A549 (cell line): ENCODE measurements around the gene TMEM121B. TPM values are rescaled to one million over a fixed set of nuclear protein-coding genes. Genes with fewer than 3 reads are reported as not detected.

Source experiments
- ATAC-seq, 2 experiments: fragments of 200-7000 bp in 1 of 2; fragments of >200 bp in 1 of 2; cut with Nextera tagmentation in 1 of 2; cut with Tn5 transposase in 1 of 2; 3 replicates each; pipeline versions ENCODE4 v1.8.0 to v1.9.1; 2018 to 2020; ENCODE audit warnings: mild to moderate bottlenecking in 1 of 2, moderate library complexity in 1 of 2
- CTCF ChIA-PET: fragments of 300-600 bp; sonication (Branson Sonifier 250); formaldehyde crosslinking; extraction: SDS; loops from one replicate; lab custom pipeline; 2021; ENCODE audit warnings: antibody characterized with exemption, inconsistent platforms; lab: Yijun Ruan, JAX
- POLR2A ChIA-PET: fragments of 350-600 bp; formaldehyde crosslinking; extraction: SDS; loops from one replicate; lab custom pipeline; 2021; ENCODE audit warnings: antibody characterized with exemption, inconsistent platforms; lab: Yijun Ruan, JAX
- DNase-seq, 2 experiments: peaks; one replicate each; pipeline versions ENCODE4 v3.0.0 to v3.0.0-alpha.2; 2011 to 2016; ENCODE audit warnings: low read depth in 1 of 2, low spot score in 1 of 2
- FAIRE-seq: peaks from 2 replicates; lab custom pipeline; 2011; peaks lifted over from hg19 to GRCh38; lab: Jason Lieb, UNC
- H3K27ac ChIP-seq, 2 experiments: fragments of >200 bp; sonication (Bioruptor Twin); formaldehyde crosslinking; 3 replicates each; pipeline ENCODE4 v1.5.1; 2016 to 2017
- H3K4me1 ChIP-seq: fragments of >200 bp; sonication (Bioruptor Twin); formaldehyde crosslinking; 3 replicates; pipeline ENCODE4 v1.6.1; 2016
- H3K4me2 ChIP-seq: fragments of >200 bp; sonication (Bioruptor Twin); formaldehyde crosslinking; 3 replicates; pipeline ENCODE4 v1.6.1; 2016
- H3K4me3 ChIP-seq: fragments of >200 bp; sonication (Bioruptor Twin); formaldehyde crosslinking; 3 replicates; pipeline ENCODE4 v1.5.1; 2016
- H3K9me3 ChIP-seq: fragments of >200 bp; sonication (Bioruptor Twin); formaldehyde crosslinking; 3 replicates; pipeline ENCODE4 v1.6.1; 2016
- ATOH8 ChIP-seq: fragments of 250-450 bp; sonication (Bioruptor Pico); IDR thresholded peaks from 2 replicates; pipeline ENCODE4 v1.5.0; 2020; ENCODE audit warnings: low read depth, mild to moderate bottlenecking, moderate library complexity
- CTCF ChIP-seq: fragments of >200 bp; sonication (Bioruptor Twin); formaldehyde crosslinking; IDR thresholded peaks from 3 replicates; pipeline ENCODE4 v1.5.1; 2016
- E2F6 ChIP-seq: IDR thresholded peaks from 2 replicates; pipeline ENCODE4 v1.6.1; 2012; ENCODE audit warnings: low read depth, borderline replicate concordance
- EHF ChIP-seq: fragments of 250-450 bp; sonication (Bioruptor Pico); IDR thresholded peaks from 2 replicates; pipeline ENCODE4 v1.5.0; 2020; ENCODE audit warnings: mild to moderate bottlenecking
- HOXB5 ChIP-seq: fragments of 250-450 bp; sonication (Bioruptor Pico); IDR thresholded peaks from 2 replicates; pipeline ENCODE4 v1.5.0; 2020; ENCODE audit warnings: mild to moderate bottlenecking, moderate library complexity
- MAX ChIP-seq: IDR thresholded peaks from 2 replicates; pipeline ENCODE4 v1.6.1; 2012
- MYC ChIP-seq: IDR thresholded peaks from 2 replicates; pipeline ENCODE4 v1.6.1; 2012; ENCODE audit warnings: mild to moderate bottlenecking, inconsistent platforms, low read length, improper control_type of control experiment, borderline replicate concordance
- PBX3 ChIP-seq: IDR thresholded peaks from 2 replicates; pipeline ENCODE4 v1.6.1; 2012
- RAD21 ChIP-seq, 2 experiments: fragments of >200 bp in 1 of 2; sonication (Bioruptor Twin) in 1 of 2; formaldehyde crosslinking in 1 of 2; IDR thresholded peaks in 1 of 2; conservative IDR thresholded peaks in 1 of 2; 2 replicates in 1 of 2; 3 replicates in 1 of 2; pipeline ENCODE4 v1.6.1; 2012 to 2018; ENCODE audit warnings: inconsistent platforms in 1 of 2
- REST ChIP-seq: fragments of 200-600 bp; sonication (generic); IDR thresholded peaks from 2 replicates; pipeline ENCODE4 v1.6.1; 2016; ENCODE audit warnings: antibody characterized with exemption, mild to moderate bottlenecking, moderate library complexity
- SMC3 ChIP-seq: fragments of >200 bp; sonication (Bioruptor Twin); formaldehyde crosslinking; IDR thresholded peaks from 3 replicates; pipeline ENCODE4 v1.6.1; 2018; ENCODE audit warnings: inconsistent platforms
- TFCP2L1 ChIP-seq: fragments of 250-450 bp; sonication (Bioruptor Pico); IDR thresholded peaks from 2 replicates; pipeline ENCODE4 v1.5.0; 2021; ENCODE audit warnings: mild to moderate bottlenecking
- TP53 ChIP-seq: fragments of 250-450 bp; sonication (Bioruptor Pico); IDR thresholded peaks from 2 replicates; pipeline ENCODE4 v1.5.0; 2021; ENCODE audit warnings: mild to moderate bottlenecking, moderate library complexity
- WGBS: methylation state at CpG from one replicate; pipeline ENCODE4 v1.1.6; 2017; ENCODE audit errors: missing lambda C conversion rate; 5-methylcytosine and 5-hydroxymethylcytosine counted together
- polyA plus RNA-seq, 4 experiments: library from polyadenylated mRNA; depleted of rRNA in 3 of 4; stranded (reverse); fragments of >200 nt; fragmentation: RNase III in 1 of 4; extraction: RNeasy Plus Mini Kit Qiagen cat#74134 plus additional on column Dnase treatment in 1 of 4; gene quantifications; 2 replicates in 3 of 4; 3 replicates in 1 of 4; pipeline ENCODE4 v1.2.3, GENCODE V29; 2011 to 2017

The TMEM121B gene
- polyA plus RNA-seq, 2 of the 4 experiments (the other 2 are of a cell fraction): 0.03 to 0.08 TPM

- TF ChIP-seq REST: peak; percentile 82
- no peak for TF ChIP-seq TP53
- TF ChIP-seq, all 56 proteins: peak for 1
- peak in 1 of 2 experiments; percentile 27 for DNase-seq
Observed at GRCh38 chr22:17120281-17120680, 879 bp downstream of the TMEM121B start.

GRCh38 chr22:17119481-17120202 is 1.5 kb downstream of the TMEM121B start:
- Histone ChIP-seq H3K9me3 (no peaks in the 10 kb centered on the region), H3K4me3 (no peak overlapping the region), H3K27ac (no peak overlapping the region), H3K4me1 (no peaks in the 10 kb centered on the region), H3K4me2 (no peak overlapping the region)
- WGBS: 79% methylated on average over 24 of the region's 63 CpGs
- DNase-seq: peak in 1 of 2 experiments; percentile 59
- no peak for FAIRE-seq
- ChIA-PET CTCF (interaction anchor here (1.0 to 2.7 kb wide), 3 partner anchors 22 to 382 kb away, joined by 3 to 10 read pairs (median 9); no protein-coding TSS in a partner anchor), POLR2A (interaction anchor here (1.4 kb wide), 1 partner anchor 52 kb away, joined by 5 read pairs; no protein-coding TSS in a partner anchor)
- TF ChIP-seq SMC3: 0 out of 3 replicates have a peak, but pooled peaks have one; percentile 14
- TF ChIP-seq RAD21 (conservative IDR thresholded peaks at IDR 0.05 in 1 of 2, IDR thresholded peaks at IDR 0.05 in 1 of 2): peak; percentile 21 to 32; a peak in 3 of 5 replicates
- no peak for TF ChIP-seq PBX3
- TF ChIP-seq EHF (CRISPR knock-in tag): no peak
- no peak for TF ChIP-seq HOXB5
- TF ChIP-seq MAX: no peak
- no peak for TF ChIP-seq TFCP2L1 (CRISPR knock-in tag)
- TF ChIP-seq CTCF: 0 out of 3 replicates have a peak, but pooled peaks have one; percentile 10
- no peak for TF ChIP-seq E2F6
- TF ChIP-seq TP53: no peak
- TF ChIP-seq ATOH8 (CRISPR knock-in tag): no peak
- TF ChIP-seq MYC: no peak
- peak in 1 of 2 experiments; percentile 78; a peak in 3 of 6 replicates for ATAC-seq

More at GRCh38 chr22:17120281-17120680, 879 bp downstream of the TMEM121B start:
- WGBS: 80% methylated on average over 1 of the region's 45 CpGs
- no peaks in the 10 kb centered on the region for H3K9me3 ChIP-seq
- peak; percentile 63 to 89 for ATAC-seq
- no peak for FAIRE-seq
- no peak overlapping the region for H3K27ac ChIP-seq
- no peaks in the 10 kb centered on the region for H3K4me1 ChIP-seq
- CTCF ChIA-PET: interaction anchor here (1.0 to 2.7 kb wide), 2 partner anchors 23 to 52 kb away, joined by 3 to 10 read pairs; no protein-coding TSS in a partner anchor
- POLR2A ChIA-PET: interaction anchor here (1.4 kb wide), 1 partner anchor 52 kb away, joined by 5 read pairs; no protein-coding TSS in a partner anchor
- peak overlapping the region; percentile 84 for H3K4me2 ChIP-seq
- H3K4me3 ChIP-seq: peak overlapping the region; percentile 44
